Measurements from ENCODE around the gene NSUN2. TPM values are rescaled to one million over a fixed set of nuclear protein-coding genes. Genes with fewer than 3 reads are reported as not detected.

The NSUN2 gene
- total RNA-seq, 1 donor: 39.4 TPM

DNA sequence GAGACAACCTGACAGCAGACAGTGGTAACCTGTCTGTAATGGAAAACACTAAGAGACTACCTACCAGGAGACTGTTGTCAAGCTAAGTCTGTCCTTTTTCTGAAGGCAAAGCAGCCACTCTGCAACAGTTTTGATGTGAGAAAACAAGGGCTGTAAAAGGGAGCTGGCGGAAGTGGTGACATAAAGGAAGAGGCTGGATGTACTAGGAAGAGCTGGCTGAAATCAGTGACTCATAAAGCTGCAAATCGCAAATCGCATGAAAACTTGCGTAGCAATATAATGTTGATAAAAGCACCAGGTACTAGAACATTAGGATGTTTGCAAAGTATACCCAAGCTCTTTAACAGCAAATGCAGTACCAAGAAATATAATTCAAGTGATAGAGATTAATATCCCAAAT is 1.4 kb downstream of the NSUN2 start:
- TF ChIP-seq CTCF (IDR thresholded peaks at IDR 0.05; ENCODE audit: extremely low read depth, low read depth, low read length): no peak
- H4K20me1 ChIP-seq (ENCODE audit: insufficient read depth, low read length): peaks cover 16% of the 10 kb centered on the region
- no peak overlapping the region for H2AFZ ChIP-seq (ENCODE audit: low read length)
- peaks cover 39% of the 10 kb centered on the region for H3K36me3 ChIP-seq (ENCODE audit: insufficient read depth, low read length)
- H3K27me3 ChIP-seq (ENCODE audit: insufficient read depth, low read length): no peaks in the 10 kb centered on the region
- peaks cover 92% of the 10 kb centered on the region for H3K79me2 ChIP-seq (ENCODE audit: insufficient read depth, low read length)
- no peak for DNase-seq (ENCODE audit: insufficient read length, low spot score, missing footprints)
- no peak overlapping the region for H3K4me3 ChIP-seq (ENCODE audit: insufficient read depth, low read length)
- H3K9me3 ChIP-seq (ENCODE audit: low read depth, low read length): no peaks in the 10 kb centered on the region
- H3K4me2 ChIP-seq (ENCODE audit: insufficient read depth, low read length): peak overlapping the region; percentile 98
- no peak overlapping the region for H3K27ac ChIP-seq (ENCODE audit: low read depth, low read length)
- H3K4me1 ChIP-seq (ENCODE audit: insufficient read depth, low read length): peaks cover 11% of the 10 kb centered on the region

GRCh38 chr5:6626508-6626907 is 6.3 kb downstream of the NSUN2 start:
- no peak for DNase-seq (ENCODE audit: insufficient read length, low spot score, missing footprints)
- H3K27ac ChIP-seq (ENCODE audit: low read depth, low read length): no peak overlapping the region
- no peak overlapping the region for H3K4me2 ChIP-seq (ENCODE audit: insufficient read depth, low read length)
- peaks cover 89% of the 10 kb centered on the region for H3K79me2 ChIP-seq (ENCODE audit: insufficient read depth, low read length)
- peaks cover under 1% of the 10 kb centered on the region for H3K4me1 ChIP-seq (ENCODE audit: insufficient read depth, low read length)
- H3K36me3 ChIP-seq (ENCODE audit: insufficient read depth, low read length): peaks cover 84% of the 10 kb centered on the region
- H3K4me3 ChIP-seq (ENCODE audit: insufficient read depth, low read length): no peak overlapping the region
- H4K20me1 ChIP-seq (ENCODE audit: insufficient read depth, low read length): peaks cover 9% of the 10 kb centered on the region
- no peaks in the 10 kb centered on the region for H3K27me3 ChIP-seq (ENCODE audit: insufficient read depth, low read length)
- no peaks in the 10 kb centered on the region for H3K9me3 ChIP-seq (ENCODE audit: low read depth, low read length)
- TF ChIP-seq CTCF (IDR thresholded peaks at IDR 0.05; ENCODE audit: extremely low read depth, low read depth, low read length): no peak
- H2AFZ ChIP-seq (ENCODE audit: low read length): no peak overlapping the region

DNA sequence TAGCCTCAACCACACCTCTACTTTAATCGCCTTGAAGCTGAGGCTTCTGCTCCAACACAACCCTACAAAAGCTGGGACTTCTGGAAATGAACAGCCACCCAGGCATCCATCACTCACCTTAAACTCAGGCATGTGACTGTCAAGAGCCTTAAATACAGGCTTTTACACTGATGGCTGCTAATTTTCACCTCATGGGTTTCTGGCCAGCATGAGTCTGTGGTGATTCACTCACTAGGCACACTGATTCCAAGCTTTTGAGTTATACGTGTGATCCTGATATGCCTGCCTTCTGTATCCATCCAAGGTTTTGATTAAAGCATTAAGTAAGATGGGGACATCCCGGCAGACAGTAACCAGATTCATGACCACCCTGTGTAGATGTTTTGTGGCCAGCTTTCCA is 8.9 kb downstream of the NSUN2 start:
- no peaks in the 10 kb centered on the region for H3K27me3 ChIP-seq (ENCODE audit: insufficient read depth, low read length)
- H4K20me1 ChIP-seq (ENCODE audit: insufficient read depth, low read length): peaks cover 6% of the 10 kb centered on the region
- H3K27ac ChIP-seq (ENCODE audit: low read depth, low read length): no peak overlapping the region
- H3K9me3 ChIP-seq (ENCODE audit: low read depth, low read length): no peaks in the 10 kb centered on the region
- peaks cover 79% of the 10 kb centered on the region for H3K79me2 ChIP-seq (ENCODE audit: insufficient read depth, low read length)
- TF ChIP-seq CTCF (IDR thresholded peaks at IDR 0.05; ENCODE audit: extremely low read depth, low read depth, low read length): no peak
- no peak for DNase-seq (ENCODE audit: insufficient read length, low spot score, missing footprints)
- no peaks in the 10 kb centered on the region for H3K4me1 ChIP-seq (ENCODE audit: insufficient read depth, low read length)
- H3K36me3 ChIP-seq (ENCODE audit: insufficient read depth, low read length): peaks cover 89% of the 10 kb centered on the region
- no peak overlapping the region for H3K4me2 ChIP-seq (ENCODE audit: insufficient read depth, low read length)
- H2AFZ ChIP-seq (ENCODE audit: low read length): no peak overlapping the region
- no peak overlapping the region for H3K4me3 ChIP-seq (ENCODE audit: insufficient read depth, low read length)

DNA sequence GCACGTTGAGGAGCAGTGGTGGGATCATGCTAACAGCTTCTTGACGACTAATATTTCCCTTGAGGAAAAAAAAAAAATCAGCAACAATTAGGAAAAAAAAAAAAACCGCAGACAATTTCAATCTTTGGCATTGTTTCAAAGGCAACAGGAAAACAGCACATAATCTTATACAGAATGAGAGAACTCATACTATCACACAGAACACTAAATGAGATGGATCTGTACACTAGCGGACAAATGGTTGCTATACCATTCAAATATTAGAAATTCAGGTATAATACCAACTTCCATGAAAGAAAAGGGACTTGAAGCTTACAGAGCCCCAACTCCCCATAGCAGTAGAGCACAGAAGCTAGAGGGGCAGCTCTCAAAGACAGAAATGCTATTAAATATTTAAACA is 9.6 kb downstream of the NSUN2 start:
- H2AFZ ChIP-seq (ENCODE audit: low read length): no peak overlapping the region
- H3K9me3 ChIP-seq (ENCODE audit: low read depth, low read length): no peaks in the 10 kb centered on the region
- H3K36me3 ChIP-seq (ENCODE audit: insufficient read depth, low read length): peaks cover 89% of the 10 kb centered on the region
- H3K4me1 ChIP-seq (ENCODE audit: insufficient read depth, low read length): no peaks in the 10 kb centered on the region
- peaks cover 6% of the 10 kb centered on the region for H4K20me1 ChIP-seq (ENCODE audit: insufficient read depth, low read length)
- DNase-seq (ENCODE audit: insufficient read length, low spot score, missing footprints): no peak
- no peak overlapping the region for H3K4me3 ChIP-seq (ENCODE audit: insufficient read depth, low read length)
- peaks cover 77% of the 10 kb centered on the region for H3K79me2 ChIP-seq (ENCODE audit: insufficient read depth, low read length)
- TF ChIP-seq CTCF (IDR thresholded peaks at IDR 0.05; ENCODE audit: extremely low read depth, low read depth, low read length): no peak
- no peak overlapping the region for H3K4me2 ChIP-seq (ENCODE audit: insufficient read depth, low read length)
- no peaks in the 10 kb centered on the region for H3K27me3 ChIP-seq (ENCODE audit: insufficient read depth, low read length)
- no peak overlapping the region for H3K27ac ChIP-seq (ENCODE audit: low read depth, low read length)

Measured in osteoblast (primary cell).